CD4-positive, alpha-beta T cell treated with Interleukin-21 for 1 hour (primary cell): Measurements from ENCODE around the gene ENC1.

ENCODE experiments used
- DNase-seq: peaks from one replicate; pipeline ENCODE4 v3.0.0-alpha.2; 2020

ENC1 gene

DNA sequence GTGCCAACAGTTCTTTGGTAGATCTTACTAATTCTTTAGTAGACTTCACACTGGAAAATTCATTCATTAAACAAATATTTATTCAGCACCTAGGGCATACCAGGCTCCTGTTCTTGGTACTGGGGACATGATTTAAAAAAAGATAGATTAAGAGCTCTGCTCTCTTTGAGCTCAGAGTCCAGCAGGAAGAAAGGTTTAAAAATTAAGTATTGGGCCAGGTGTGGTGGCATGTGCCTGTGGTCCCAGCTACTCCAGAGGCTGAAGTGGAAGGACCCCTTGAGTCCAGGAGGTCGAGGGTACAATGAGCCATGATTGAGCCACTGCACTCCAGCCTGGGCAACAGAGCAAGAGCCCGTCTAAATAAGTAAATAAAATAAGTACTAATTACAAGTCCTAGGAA, 41.4 kb downstream of the ENC1 start:
- DNase-seq: no peak

DNA sequence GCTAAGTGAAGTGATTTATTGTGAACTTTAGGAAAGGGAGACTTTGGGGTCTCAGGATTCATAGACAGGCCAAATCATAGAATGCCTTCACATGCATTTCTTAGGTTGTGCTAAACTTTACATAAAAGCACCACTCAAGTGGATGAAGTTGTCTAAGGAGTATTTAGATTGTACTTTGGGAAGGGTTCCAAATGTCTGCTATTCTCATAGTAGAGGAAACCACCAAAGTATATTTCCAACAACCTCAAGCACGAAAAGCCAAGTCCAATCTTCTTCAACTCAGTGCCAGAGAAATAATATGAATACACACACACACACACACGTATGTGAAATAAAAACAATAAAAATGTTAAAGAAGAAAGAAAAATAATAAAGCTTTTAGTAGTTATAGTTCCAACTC, 41.8 kb downstream of the ENC1 start:
- DNase-seq: no peak

DNA sequence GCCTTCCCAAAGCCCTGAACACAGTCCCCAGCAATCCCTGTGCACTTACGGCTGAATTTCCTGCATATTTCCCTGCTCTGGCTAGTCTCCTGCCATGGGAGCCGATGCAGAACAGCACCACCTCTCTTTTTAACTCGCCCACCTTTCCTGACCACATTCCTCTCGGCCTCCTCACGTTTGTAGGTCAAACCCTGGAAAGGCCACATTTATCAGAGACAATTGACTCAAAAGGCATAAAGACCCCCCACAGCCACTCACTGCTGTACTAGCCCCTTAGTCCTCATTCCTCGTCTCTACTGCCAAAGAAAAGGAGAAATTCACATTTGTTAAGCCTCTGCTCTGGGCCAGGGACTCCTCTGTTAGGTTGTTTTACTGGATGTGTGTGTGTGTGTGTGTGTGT, 43.6 kb downstream of the ENC1 start:
- DNase-seq: no peak

DNA sequence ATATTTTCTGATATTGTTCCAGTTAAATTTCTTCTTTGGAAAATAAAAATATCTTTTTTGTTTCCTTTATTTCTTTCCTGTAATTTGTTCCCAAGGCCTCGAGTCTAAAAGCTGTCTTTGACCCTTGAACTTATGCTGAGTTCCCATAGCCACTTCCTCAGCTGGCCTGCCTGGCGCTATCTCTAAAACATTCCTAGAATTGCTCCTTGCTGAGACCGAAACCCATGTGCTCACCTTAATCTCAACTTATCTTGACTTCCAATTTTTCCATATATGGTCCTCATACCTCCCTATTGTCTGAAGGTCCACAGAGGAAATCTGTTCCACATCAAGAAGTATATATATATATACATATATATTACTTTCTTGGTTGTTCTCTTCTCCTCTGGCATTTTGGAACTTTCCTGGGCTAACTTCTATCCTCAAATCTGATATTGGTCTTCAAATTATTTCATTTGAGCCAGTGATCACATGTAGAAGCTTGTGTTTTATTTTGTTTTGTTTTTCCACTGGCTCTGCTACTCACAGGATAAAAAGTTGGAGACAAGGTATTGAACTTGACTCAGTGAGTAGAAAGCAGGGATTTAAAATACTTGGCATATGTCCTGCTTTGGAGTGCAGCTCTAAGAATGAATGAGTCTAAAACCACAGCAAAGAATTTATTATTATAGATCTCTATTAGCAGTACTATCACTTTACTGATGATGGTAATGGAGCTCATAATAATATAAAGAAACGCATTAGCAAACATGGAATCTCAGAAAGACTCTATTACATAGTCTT, 45.2 kb downstream of the ENC1 start:
- no peak for DNase-seq

DNA sequence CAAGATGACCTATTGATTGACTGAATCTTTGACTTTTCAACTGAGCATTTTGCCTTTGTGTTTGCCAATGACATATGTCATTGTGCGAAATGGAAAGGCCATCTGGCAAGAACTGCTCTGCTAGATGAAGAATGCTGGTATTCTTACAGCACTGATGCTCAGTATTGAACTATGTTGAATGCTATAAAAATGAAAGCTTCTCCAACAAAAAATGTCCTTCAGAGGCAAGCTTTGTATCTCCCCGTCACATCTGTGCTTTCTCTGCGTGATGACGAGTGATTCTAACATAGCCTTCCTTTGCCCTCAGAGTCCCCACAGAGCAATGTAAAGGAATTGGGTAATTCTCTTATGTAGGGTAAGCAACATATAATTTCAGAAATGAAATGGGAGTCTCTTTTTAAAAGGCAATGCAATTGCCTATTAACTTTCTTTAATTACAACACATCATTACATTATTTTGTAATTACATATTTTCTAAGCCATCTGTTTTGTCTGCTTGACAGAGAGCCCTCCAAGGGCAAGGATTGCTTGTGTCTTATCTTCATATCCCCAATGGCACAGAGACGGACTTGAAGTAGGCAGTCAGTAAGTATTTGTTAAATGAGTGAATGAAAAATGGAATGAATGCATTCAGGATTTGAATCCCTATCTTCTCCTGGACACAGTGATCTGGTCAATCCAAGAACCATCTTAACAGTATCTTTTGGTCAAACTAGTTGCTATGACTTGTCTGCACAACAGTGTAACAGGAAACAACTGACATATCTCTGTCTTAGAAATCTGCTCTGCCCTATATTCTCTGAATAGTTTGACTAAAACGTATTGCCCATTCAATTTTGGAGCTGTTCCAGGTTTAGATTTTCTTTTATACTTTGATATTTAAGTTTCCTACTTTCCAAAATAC, 46.1 kb downstream of the ENC1 start:
- no peak for DNase-seq

DNA sequence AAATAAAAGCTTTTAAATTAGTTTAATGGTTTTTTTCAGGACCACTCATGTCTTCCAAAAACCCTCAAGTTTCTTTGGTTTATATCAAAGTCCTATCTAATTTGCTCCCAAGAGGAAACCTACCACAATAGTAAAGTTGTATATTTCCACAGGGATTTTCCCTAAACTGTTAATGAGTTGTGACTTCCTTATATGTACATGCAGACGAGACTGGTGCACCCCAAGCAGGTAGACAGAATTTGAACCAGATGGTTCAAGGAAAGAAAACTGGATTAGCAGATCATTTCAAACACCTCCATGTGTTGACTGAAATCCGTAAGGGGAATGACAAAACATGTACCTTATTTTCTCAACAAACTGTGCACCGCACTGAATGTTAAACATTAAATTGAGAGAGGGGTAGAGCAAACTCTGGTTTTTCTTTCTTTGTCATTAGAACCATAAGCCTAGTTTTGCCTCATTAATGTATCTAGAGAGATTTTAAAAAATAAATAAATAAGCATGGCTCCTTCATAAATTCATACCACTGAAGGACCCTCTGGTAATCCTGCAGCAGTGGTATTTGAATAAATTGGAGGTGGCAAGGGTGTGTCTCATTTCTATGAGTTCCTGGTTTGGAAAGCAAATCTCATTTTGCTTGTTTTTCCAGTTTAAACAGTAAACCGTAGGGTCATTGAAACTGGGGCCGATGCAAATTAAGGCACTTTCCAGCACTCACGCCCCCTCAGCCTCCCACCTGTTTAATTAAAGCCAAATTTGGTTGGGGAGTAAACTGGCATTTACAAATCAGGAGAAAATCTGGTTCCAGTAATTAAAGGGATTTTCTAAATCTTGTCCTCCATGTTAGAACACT, 51.1 kb downstream of the ENC1 start:
- DNase-seq: no peak

DNA sequence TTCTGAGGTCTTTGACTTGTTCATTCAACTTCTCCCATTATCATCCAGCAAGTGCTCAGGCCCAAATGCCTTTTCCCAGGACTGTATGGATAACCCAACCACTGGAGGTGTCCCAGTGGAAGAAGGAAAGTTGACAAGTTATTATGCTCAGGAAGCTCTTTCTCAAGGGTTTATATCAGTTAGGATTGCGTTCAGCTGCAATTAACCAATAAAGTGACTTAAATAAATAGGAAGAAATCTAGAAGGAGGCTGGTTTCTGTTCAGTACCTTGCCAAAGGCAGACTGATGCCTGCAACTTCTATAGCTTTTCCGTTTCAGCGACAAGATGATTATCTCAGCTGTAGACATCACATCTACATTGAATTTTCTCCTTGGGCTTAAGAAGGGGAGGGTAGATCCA, 52.1 kb downstream of the ENC1 start:
- DNase-seq: no peak

DNA sequence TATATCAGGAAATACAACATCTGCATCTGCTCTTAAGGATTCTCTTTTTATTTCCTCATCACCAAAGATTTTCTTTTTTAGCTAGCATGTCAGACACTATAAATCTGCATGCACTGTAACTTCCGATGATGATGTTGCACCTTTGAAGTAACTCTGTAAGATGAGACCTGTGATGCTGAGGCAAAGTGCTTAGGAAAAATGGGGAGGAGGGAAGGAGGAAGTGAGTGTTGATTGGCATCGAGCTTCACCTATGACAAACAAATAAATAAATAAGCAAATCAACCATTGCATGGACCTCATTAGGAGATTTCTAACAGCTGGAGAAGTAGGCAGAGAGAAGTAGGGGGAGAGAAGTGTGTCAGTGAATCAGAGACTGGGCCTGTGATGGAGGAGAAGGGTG, 52.6 kb downstream of the ENC1 start:
- no peak for DNase-seq

DNA sequence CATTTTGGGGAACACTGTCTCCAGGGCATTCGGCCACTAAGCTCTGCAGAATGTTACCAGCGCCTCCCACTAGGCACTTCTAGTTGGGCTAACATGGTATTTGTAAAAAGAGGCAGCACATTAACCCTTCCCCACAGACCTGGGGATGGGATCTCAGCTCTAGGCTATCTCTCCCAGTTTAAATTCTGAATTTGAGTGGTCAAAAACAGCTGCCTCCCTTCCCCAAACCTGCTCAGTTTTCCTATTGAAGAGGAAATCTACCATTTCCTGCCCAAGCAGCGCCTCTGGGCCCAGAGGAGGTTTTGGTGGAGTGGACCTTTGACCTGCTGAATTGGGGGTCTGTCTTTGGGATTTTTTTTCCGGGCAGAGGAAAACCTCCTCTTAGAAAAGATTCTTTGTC, 53.2 kb downstream of the ENC1 start:
- no peak for DNase-seq

DNA sequence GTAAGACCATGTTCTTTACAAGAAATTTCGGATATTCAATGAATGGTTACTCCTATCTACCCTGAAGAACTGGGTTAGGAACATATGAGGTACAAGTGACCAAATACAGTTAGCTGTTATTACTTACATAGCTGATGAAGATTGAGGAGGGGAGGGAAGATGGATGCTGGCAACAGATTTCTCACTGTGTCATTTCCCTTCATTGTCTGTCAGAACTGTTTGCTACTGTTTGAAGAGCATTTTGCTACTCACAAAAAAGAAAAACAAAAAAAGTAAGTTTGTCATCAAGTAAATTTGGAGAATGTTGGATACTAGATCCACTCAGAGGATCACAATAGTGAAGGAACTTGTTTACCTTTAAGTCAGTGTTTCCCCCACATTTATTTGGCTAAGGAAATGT, 53.7 kb downstream of the ENC1 start:
- DNase-seq: no peak

DNA sequence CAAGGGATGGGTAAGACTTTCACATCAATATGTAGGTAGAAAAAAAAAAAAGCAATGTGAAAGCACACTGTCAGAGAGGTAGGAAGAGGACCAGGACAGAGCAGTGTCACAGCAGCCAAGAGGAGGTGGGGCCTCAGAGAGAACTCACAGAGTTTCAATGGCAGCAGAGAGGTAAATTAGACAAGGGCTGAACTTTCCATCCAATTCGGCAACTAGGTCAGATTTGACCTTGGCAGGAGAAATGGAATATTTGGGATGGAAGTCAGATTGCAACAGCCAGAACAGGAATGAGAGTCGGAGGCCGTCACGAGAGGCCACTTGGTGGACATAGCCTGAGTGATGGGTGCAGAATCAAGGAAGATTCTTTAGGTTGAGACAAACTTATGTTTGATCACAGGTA, 57.7 kb downstream of the ENC1 start:
- no peak for DNase-seq

DNA sequence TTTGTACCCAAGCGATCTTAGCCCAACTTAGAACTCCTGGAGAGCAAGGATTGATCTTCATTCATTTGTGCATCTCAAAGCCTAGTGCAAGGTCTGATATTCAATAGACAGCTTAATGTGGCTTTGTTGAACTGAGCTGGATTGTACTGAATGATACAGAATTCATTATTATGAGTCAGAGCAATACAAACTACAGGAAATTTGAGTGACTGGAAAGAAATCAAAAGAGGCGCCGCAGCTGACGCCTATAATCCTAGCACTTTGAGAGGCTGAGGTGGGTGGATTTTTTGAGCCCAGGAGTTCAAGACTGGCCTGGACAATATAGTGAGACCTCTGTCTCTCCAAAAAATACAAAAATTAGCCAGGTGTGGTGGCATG, 58.6 kb downstream of the ENC1 start:
- DNase-seq: no peak

DNA sequence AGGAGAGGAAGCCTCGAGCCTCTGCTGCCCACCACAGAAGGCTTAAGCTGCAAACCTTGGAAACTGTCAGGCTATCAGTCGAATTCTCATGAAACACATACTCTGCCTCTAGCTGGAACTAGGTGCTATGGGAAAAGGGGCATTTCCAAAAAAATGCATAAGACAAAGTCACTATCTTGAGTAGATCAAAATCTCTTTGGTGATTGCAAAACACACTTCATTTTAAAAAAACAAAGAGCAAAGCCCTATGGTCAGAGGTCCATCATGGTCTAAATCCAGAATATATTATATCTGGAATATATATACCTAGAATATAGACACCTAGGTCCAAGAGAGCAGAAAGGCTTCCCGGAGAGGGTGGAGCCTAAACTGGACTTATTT, 59.8 kb downstream of the ENC1 start:
- DNase-seq: no peak

DNA sequence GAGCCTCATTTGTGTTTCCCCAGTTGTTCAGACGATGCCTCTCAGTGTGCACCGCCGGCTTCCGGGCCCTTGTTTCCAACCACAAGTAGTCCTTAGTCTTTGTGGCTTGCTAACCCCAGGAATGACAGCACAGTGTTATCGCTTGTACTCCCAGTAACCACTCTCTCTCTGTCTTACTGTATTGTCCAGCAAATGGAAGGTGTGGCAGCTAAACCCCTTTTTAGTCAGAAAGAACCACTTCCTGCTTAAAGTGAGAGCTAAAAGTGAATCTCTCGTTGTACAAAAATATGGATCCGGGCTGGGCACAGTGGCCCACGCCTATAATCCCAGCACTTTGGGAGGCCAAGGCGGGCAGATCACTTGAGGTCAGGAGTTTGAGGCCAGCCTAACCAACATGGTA, 61.3 kb downstream of the ENC1 start:
- DNase-seq: peak; percentile 61

DNA sequence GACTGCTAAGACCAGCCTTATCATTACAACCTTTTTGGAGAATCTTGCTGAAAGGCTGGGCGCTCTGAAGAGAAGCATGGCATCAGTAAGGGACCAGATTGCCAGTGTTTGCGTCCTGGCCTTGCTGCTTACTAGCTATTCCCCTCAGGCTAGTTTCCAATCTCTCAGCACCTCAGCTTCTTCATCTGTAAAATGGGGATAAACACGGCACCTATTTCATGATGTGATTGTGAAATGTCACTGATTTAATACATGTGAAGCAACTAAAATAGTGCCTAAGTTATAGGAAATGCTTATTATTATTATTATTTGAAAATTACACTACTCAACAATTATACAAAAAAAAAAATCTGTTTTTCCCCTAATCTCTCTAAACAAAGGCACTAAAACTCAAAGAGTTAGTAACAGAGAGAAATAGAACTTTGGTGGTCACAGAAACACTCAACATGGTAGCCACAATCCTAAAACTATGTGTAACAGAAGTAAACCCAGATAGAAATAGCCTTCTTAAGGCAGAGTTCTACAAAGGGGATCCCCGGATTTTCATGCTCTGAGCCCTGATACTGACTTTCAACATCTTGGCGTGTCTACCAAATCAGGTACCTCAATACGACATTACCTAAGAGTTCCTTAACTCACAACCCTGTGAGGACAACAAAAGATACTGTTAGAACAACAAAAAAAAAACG, 62.0 kb downstream of the ENC1 start:
- DNase-seq: no peak
